Measurements from ENCODE around the gene FOXD2.

Gene FOXD2

DNA sequence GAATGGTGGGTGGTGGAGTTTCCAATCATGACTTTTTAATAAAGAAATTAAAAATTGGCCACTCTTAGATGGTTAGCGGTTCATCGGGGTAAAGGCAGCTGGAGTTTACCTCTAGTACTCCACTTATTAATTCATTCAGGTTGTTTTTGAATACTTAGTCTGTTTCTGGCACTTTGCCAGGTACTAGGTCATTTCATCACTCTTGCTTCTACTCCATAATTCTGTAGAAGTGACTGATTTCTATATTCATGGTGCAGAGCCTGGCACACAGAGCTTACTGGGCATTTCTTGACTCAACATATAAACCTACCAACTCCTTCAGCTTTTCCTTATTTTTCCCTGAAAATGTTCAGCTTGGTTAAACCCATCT, 31.5 kb downstream of the FOXD2 start:
- DNase-seq, result no peak

- no peak for DNase-seq
Observed at GRCh38 chr1:47469910-47470309, 32.1 kb downstream of the FOXD2 start.

DNA sequence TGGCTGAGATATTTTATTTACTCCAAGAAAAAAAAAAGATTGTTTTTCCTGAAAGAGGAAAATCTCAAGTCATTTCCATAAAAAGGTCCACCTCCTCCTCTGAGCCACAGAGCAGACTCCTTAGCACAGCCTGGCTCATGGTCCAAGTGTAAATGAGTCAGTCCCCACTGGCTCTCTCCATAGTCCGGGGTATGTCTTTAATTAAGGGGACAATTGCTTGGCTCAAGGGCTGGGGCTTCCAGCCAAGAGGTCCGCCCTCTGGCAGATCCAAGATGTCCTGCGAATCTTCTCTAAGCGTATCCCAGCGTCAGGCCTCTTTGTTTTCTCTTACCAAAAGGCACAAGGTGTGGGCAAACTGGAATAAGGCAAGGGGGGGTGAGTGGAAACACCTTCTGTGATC, 33.3 kb downstream of the FOXD2 start:
- no peak for DNase-seq

DNA sequence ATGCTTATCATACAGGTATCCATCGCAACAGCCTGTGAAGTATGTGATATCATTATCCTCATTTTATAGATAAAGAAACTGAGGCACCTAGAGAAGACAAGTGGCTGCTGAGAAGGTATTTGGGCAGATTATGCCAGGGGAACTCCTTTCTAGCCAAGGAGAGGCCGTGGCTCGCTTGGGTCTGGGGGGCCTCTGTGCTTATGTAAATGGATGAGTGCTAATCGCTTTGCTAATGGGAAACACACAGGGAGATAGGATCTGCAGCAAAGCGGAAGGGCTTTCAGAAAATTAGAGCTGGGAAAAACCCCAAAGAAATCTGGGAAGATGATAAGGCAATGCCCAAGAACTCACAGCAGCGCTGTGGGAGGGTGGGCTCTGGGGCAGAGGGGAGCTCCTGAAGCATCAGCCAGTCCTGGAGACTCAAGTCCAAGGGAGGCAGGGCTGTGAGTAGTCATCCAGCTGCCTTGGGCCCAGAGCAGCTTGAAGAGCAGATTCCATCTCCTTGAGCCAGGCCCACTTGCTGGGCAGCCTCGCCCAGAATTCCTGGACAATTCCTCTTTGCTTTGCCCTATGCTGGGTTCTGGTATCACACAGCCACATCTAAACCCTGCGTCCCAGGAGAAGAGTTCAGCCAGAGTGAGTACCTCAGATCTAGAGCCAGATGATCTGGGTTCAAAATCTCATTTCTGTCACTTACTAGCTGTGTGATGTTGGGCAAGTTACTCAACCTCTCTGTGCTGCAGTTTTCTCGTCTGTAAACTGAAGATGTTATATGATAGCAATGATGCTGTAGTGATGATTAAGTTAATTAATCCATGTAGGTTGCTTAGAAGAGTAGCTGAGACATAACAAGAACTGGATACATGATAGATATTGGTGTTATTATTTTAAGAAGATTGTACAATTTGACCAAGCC, 36.7 kb downstream of the FOXD2 start:
- DNase-seq, result no peak

DNA sequence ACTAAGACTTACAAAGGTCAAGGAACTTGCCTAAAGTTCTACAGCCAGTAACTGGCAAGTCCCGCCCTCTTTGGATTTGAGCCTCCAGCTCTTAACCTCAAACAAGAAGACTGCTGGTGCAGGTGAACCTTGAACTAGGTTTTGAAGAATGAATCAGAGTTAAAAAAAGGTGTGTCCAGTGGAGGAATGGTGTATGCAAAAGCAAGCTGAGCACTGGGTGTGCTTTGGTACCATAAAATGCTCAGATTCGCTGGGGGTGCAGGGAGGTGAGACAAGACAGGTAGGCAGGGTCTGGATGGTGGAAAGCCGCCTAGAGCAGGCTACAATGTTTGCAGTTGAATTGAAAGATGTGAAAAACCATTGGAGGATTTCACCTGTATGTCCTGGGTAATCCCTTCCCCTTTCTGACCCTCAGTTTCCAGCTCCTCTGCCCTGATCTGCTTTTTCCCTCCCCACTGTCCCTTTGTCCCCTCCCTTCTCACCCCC, 39.8 kb downstream of the FOXD2 start:
- no peak for DNase-seq

DNA sequence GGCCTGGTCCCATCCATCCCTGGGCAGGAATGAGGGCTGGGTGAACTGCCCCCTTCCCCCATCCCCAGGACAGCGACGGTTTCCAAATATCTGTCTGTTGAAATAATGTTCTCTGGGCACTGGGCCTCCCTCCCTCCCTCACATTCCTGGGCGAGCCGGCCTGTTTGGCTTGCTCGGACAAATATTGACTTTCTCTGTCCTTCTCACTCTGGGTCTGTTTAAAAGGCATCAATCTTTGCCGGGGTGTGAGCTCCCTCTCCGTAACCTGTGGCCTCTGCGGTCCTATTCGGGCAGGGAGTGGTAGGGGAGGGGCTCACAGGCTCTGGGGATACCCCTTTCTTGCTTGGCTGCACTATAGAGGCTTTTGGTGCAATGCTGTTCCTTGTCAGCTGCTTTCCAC, 40.2 kb downstream of the FOXD2 start:
- no peak for DNase-seq

DNA sequence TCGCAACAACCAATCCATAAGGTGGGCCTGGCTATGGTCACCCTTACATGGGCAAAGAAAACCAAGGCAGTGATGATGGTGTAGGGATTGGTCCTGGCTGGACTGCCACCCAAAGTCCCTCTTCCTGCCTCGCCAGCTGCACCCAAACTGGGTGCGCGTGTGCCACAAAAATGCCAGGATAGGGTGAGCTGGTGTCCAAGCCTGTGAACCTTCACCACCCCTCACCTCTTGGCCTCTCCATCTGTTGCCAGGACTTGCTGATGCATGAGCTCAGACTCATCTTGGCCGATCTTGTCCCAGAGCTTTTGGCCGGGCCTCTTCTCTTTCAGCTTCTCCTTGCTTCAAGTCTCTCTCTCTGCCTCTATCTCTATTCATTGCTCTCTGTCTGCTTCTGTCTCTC, 41.8 kb downstream of the FOXD2 start:
- no peak for DNase-seq

GRCh38 chr1:47481936-47482335, 44.1 kb downstream of the FOXD2 start:
- no peak for DNase-seq

DNA sequence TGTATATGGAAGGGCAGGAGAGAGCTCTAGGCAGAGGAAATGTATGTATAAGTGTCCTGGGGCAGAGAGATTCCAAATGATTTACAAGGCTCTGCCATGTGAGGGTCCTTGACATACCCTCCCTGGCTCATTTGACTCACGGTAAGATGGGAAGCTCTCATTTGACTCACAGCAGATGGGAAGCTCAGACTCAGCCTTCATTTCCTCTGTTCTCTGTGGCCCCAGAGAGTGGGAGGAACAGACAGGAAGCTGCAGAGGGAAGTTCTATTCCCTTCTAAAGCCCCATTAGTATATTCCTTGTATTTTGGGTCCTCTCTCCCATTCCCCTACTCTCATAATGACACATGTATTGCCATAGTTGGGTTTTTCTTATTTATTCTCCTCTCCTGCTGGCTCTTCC, 44.9 kb downstream of the FOXD2 start:
- DNase-seq, result no peak

DNA sequence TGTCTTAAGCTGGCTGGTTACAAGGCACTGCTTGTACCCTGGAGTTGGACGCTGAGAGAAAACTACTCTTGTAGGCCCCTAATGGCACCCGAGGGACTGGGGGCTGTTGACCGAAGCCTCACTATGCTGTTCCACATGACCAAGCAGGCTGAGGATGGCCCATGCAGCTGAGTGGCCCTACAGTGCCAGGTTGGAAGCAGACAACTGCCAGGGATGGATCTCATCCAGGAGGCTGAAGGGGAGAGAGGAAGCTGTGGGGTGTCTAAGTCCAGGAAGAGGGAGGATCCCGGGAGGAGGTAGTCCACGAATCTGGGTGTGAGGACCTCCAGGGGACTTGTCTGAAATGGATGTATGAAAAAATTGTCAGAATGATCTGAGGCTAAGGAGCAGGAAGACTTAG, 45.8 kb downstream of the FOXD2 start:
- DNase-seq, result no peak

GRCh38 chr1:47485817-47486216, 48.0 kb downstream of the FOXD2 start:
- DNase-seq, result no peak

DNA sequence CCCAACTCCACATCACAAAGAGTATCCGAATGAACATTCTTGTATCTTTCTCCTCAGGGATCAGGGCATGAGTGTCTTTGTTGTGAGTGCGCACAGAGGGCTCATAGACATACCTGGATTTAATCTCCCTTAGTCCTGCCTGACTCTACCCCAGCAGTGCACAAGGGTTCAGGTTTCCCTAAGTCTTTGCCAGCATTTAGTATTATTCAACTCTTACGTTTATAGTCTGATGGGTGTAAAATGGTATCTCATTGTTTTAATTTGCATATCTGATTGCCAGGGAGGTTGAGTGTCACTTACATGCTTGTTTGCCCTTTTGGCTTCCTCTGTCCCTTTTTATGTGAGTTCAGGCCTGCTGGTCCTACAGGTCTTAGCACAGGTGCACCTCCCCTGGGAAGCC, 49.5 kb downstream of the FOXD2 start:
- DNase-seq, result no peak

DNA sequence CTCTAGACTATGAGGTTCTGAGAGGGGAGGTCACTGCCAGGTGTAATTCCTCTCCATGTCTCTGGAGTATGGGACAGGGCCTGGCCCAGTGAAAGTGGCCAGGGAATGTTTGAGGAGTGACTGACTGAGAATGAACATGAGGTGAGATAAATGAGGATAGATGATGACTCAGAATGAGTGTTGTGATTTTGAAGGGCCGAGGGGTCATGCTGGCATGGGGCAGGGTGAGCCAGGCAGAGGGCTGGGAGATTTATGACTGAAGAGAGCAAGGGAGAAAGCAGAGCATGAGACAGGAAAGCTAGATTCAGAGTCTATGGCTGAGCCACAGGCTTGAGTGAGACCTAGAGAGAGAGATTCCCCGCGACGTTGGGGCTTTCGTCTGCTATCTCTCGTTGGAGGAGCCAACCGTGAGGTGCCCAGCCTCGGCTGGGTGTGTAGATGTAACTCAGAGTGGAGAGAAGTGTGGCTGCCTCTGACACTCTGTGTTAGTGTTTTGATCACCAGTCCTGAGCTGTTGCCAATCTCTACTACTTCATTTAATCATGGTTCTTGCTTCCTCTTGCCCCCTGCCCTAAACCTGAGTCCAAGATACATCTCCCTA, 50.1 kb downstream of the FOXD2 start:
- DNase-seq, result no peak

All from NCI-H2171 treated with DMSO at 0.1 percent for 48 hours (cell line).